Measurements from ENCODE around the gene FRMPD4. TPM values are rescaled to one million over a fixed set of nuclear protein-coding genes. Genes with fewer than 3 reads are reported as not detected.

FRMPD4 gene
- total and polyA plus RNA-seq, 2 donors from 2014 or later = not detected

- Histone ChIP-seq H3K27me3 (ENCODE audit: control insufficient read depth, insufficient read depth, low read length) (no peaks in the 10 kb centered on the region), H3K9me3 (ENCODE audit: control insufficient read depth in 2 of 3, insufficient read depth in 1 of 3, low read length in 3 of 3) (no peaks in the 10 kb centered on the region), H3K36me3 (ENCODE audit: control insufficient read depth in 2 of 3, insufficient read depth in 3 of 3, low read length in 3 of 3) (no peaks in the 10 kb centered on the region), H3K4me3 (ENCODE audit: low read length in 3 of 3) (no peak overlapping the region), H3K4me1 (ENCODE audit: control insufficient read depth in 2 of 3, insufficient read depth in 2 of 3, low read depth in 1 of 3, low read length in 3 of 3) (no peaks in the 10 kb centered on the region), H3K9ac (ENCODE audit: low read length in 3 of 3) (no peak overlapping the region), H3K27ac (ENCODE audit: low read depth in 2 of 2, low read length in 2 of 2) (no peak overlapping the region)
- FAIRE-seq = no peak
- intact Hi-C loops (cut with DNase I) = no loop called here
- no peak for DNase-seq
- no peak for TF ChIP-seq CTCF (IDR thresholded peaks at IDR 0.05; ENCODE audit: borderline replicate concordance, extremely low read depth, insufficient read depth)
These were observed 89.3 kb downstream of the FRMPD4 start for GRCh38 chrX:12227412-12228041.

DNA sequence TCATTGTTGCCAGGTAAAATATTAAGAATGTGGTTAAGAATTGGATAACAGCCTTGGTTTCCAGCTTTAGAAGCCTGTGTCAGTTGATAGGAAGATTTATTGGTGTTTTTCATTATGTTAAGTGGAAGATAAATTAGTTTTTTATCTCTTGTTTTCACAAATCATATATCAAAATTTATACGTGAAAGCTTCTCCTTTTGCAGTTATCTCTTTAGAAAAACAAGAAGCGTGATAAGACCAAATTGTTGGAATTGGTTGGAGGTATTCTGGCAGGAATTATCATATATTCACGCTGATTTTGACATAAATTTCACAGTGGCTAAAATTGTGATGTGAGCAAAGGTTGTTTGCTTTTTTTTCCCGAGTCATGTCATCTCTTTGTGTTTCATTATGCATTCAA lies 90.6 kb downstream of the FRMPD4 start:
- Histone ChIP-seq H3K4me3 (ENCODE audit: low read length in 3 of 3) (no peak overlapping the region), H3K36me3 (ENCODE audit: control insufficient read depth in 2 of 3, insufficient read depth in 3 of 3, low read length in 3 of 3) (no peaks in the 10 kb centered on the region), H3K9ac (ENCODE audit: low read length in 3 of 3) (no peak overlapping the region), H3K27me3 (ENCODE audit: control insufficient read depth, insufficient read depth, low read length) (no peaks in the 10 kb centered on the region), H3K4me1 (ENCODE audit: control insufficient read depth in 2 of 3, insufficient read depth in 2 of 3, low read depth in 1 of 3, low read length in 3 of 3) (no peaks in the 10 kb centered on the region), H3K27ac (ENCODE audit: low read depth in 2 of 2, low read length in 2 of 2) (no peak overlapping the region), H3K9me3 (ENCODE audit: control insufficient read depth in 2 of 3, insufficient read depth in 1 of 3, low read length in 3 of 3) (no peaks in the 10 kb centered on the region)
- FAIRE-seq = no peak
- DNase-seq = no peak
- no peak for TF ChIP-seq CTCF (IDR thresholded peaks at IDR 0.05; ENCODE audit: borderline replicate concordance, extremely low read depth, insufficient read depth)
- intact Hi-C loops (cut with DNase I) = no loop called here

- no peak for DNase-seq
- no peak for FAIRE-seq
- no peaks in the 10 kb centered on the region for H3K9me3 ChIP-seq (ENCODE audit: control insufficient read depth in 2 of 3, insufficient read depth in 1 of 3, low read length in 3 of 3)
- no peaks in the 10 kb centered on the region for H3K36me3 ChIP-seq (ENCODE audit: control insufficient read depth in 2 of 3, insufficient read depth in 3 of 3, low read length in 3 of 3)
- H3K4me1 ChIP-seq (ENCODE audit: control insufficient read depth in 2 of 3, insufficient read depth in 2 of 3, low read depth in 1 of 3, low read length in 3 of 3) = no peaks in the 10 kb centered on the region
- intact Hi-C loops (cut with DNase I) = no loop called here
- no peak overlapping the region for H3K4me3 ChIP-seq (ENCODE audit: low read length in 3 of 3)
- H3K27ac ChIP-seq (ENCODE audit: low read depth in 2 of 2, low read length in 2 of 2) = no peak overlapping the region
- no peaks in the 10 kb centered on the region for H3K27me3 ChIP-seq (ENCODE audit: control insufficient read depth, insufficient read depth, low read length)
- no peak for TF ChIP-seq CTCF (IDR thresholded peaks at IDR 0.05; ENCODE audit: borderline replicate concordance, extremely low read depth, insufficient read depth)
- no peak overlapping the region for H3K9ac ChIP-seq (ENCODE audit: low read length in 3 of 3)
These were observed 91.7 kb downstream of the FRMPD4 start for GRCh38 chrX:12229986-12230385.
